ENCODE measurements around the gene SPSB3. TPM values are rescaled to one million over a fixed set of nuclear protein-coding genes. Genes with fewer than 3 reads are reported as not detected.

SPSB3 gene
- total and polyA plus RNA-seq, 5 donors from 2014 or later, result 61.1 to 85.2 (median 72.3) TPM

DNA sequence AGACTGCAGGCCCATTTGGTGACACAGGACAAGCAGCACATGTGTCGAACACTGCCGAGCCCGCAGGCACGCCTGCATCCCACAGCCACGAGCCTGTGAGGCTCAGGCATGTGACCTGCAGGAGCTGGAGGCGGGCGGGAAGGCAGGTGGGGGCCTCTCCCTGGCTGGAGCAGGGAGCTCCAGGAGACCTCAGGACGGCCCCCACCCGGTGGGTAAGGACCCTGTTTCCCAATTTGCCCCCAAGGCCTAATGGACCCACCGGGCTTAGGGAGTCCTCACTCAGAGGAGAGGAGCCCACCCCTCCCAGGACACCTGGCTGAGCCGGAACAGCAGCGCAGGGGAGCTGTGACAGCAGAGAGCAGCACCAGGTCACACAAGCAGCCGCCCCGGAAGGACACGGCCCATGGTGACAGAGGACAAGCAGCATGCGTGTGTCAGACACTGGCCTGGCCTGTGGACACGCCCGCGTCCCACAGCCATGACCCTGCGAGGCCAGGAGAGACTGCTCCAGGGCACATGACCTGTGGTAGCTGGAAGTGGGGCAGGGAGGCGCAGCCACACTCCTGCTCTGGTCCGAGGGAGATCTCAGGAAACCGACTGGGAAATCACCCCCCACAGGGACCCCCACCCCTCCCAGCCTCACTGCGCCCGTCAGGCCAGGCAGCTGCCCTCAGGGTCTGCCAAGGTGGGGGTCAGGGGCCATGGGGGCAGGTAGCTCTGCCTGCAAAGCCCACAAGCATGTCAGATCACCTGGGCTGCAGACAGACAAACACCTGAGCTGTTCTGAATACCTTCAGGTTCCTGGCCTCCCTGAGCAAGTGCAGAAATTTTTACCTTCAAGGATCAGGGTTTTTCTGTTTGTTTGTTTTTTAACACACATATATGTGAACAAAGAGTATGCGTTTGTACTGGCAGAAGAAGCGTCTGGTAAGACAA lies 2.4 kb downstream of the SPSB3 start:
- peaks cover 38% of the 10 kb centered on the region for H3K4me1 ChIP-seq (ENCODE audit: control insufficient read depth, insufficient read depth, low read length, poor library complexity, severe bottlenecking)
- H3K9me3 Mint-ChIP-seq, result no peaks in the 10 kb centered on the region
- H3K4me3 ChIP-seq (ENCODE audit: low read depth, low read length), result no peak overlapping the region
- no peaks in the 10 kb centered on the region for H3K27me3 Mint-ChIP-seq
- peak overlapping the region; percentile 7 to 96 (median 66) for H3K4me3 Mint-ChIP-seq
- H3K36me3 Mint-ChIP-seq, result no peaks in the 10 kb centered on the region
- ATAC-seq (ENCODE audit: low read depth in 2 of 2) (no peak), DNase-seq (no peak)
- no peak overlapping the region for H3K27ac Mint-ChIP-seq
- no peaks in the 10 kb centered on the region for H3K9me3 ChIP-seq (ENCODE audit: control insufficient read depth in 2 of 2, low read length in 2 of 2)
- no peaks in the 10 kb centered on the region for H3K27me3 ChIP-seq (ENCODE audit: control insufficient read depth, insufficient read depth, low read length)
- H3K4me1 Mint-ChIP-seq, result peaks cover 0 to 32% (median 6%) of the 10 kb centered on the region in 4 donors
- H3K27ac ChIP-seq (ENCODE audit: insufficient read depth, low read length, poor library complexity, severe bottlenecking), result no peak overlapping the region
- H3K36me3 ChIP-seq (ENCODE audit: control insufficient read depth, insufficient read depth, low read length), result peaks cover 19% of the 10 kb centered on the region

DNA sequence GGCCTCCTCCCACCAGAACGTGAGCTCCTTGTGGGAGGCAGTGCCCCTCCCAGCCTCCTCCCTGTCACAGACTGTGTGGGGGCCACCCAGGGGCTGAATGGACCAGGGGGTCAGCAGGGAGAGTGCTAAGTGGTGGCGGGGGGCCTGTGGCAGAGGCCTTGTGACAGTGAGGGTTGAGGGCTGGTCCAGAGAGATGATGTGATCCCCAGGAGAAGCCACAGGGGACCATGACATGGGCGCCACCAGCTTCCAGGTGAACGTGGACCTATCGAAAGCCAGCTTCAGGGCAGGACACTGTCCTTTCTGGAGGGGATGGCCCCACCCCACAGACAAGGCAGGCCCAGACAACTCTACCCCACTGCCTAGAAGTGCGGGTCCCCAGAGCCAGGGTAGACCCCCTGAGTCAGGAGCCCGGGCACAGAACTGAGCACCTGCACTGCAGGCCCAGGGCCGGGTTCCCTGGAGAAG lies 3.1 kb downstream of the SPSB3 start:
- DNase-seq, result no peak
- no peaks in the 10 kb centered on the region for H3K36me3 Mint-ChIP-seq
- peaks cover 0 to 31% (median 5%) of the 10 kb centered on the region in 4 donors for H3K4me1 Mint-ChIP-seq
- Histone ChIP-seq H3K4me3 (ENCODE audit: low read depth, low read length) (no peak overlapping the region), H3K36me3 (ENCODE audit: control insufficient read depth, insufficient read depth, low read length) (peaks cover 19% of the 10 kb centered on the region), H3K4me1 (ENCODE audit: control insufficient read depth, insufficient read depth, low read length, poor library complexity, severe bottlenecking) (peaks cover 38% of the 10 kb centered on the region), H3K27me3 (ENCODE audit: control insufficient read depth, insufficient read depth, low read length) (no peaks in the 10 kb centered on the region), H3K27ac (ENCODE audit: insufficient read depth, low read length, poor library complexity, severe bottlenecking) (no peak overlapping the region), H3K9me3 (ENCODE audit: control insufficient read depth in 2 of 2, low read length in 2 of 2) (no peaks in the 10 kb centered on the region)
- H3K27me3 Mint-ChIP-seq, result no peaks in the 10 kb centered on the region
- ATAC-seq (ENCODE audit: low read depth in 2 of 2), result no peak
- no peaks in the 10 kb centered on the region for H3K9me3 Mint-ChIP-seq
- H3K4me3 Mint-ChIP-seq, result peak overlapping the region in 2 of 4 donors; percentile 48 to 64
- H3K27ac Mint-ChIP-seq, result no peak overlapping the region

DNA sequence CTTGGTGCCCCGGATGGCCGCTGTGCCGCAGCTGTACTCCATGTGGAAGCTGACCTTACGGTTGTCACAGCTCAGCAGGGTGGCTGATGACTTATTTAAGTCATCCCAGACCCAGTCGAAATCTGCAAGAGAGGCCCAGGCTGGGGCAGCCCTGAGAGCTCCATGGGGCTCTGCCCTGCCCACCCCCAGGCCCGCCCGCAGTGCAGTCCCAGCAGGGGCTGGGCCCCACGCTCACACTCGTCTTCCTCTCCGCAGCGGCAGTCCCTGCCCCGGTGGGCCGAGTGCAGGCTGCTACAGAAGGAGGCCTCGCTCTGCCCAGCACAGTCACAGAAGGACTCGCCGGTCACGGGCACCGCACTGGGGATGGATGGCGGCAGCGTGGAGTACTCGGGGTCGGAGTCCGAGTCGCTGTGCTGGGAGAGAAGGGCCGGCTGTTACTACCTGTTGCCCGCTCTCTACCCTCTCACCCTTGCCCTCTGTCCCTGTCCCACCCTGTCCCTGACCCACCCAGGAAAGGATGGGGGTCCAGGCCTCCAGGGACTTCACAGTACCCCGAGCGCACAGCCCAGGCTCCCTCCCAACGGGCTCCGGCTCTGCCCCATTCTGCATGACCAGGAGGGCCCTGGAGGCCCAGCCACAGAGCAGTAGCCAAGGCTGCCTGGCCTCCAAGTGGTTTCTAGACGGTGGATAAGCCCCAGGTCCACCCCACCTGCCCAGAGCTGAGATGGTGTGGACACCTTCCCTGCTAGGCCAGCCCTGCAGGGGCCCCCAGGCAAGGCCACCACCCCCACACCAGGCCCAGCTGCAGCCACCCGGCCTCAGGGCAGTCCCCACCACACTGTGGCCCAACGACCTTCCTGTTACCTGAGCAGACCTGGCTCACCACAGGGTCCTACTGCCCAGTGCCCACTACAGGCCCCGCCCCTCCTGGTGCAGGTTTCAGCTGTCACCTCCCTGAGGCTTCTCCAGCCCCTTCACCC lies 3.9 kb downstream of the SPSB3 start:
- no peak overlapping the region for H3K27ac ChIP-seq (ENCODE audit: insufficient read depth, low read length, poor library complexity, severe bottlenecking)
- H3K4me1 Mint-ChIP-seq, result peaks cover 0 to 28% (median 4%) of the 10 kb centered on the region in 4 donors
- ATAC-seq (ENCODE audit: low read depth in 2 of 2), result no peak
- H3K4me3 ChIP-seq (ENCODE audit: low read depth, low read length), result no peak overlapping the region
- no peaks in the 10 kb centered on the region for H3K9me3 ChIP-seq (ENCODE audit: control insufficient read depth in 2 of 2, low read length in 2 of 2)
- H3K36me3 Mint-ChIP-seq, result no peaks in the 10 kb centered on the region
- no peaks in the 10 kb centered on the region for H3K27me3 ChIP-seq (ENCODE audit: control insufficient read depth, insufficient read depth, low read length)
- no peak for DNase-seq
- H3K27me3 Mint-ChIP-seq, result no peaks in the 10 kb centered on the region
- H3K9me3 Mint-ChIP-seq, result no peaks in the 10 kb centered on the region
- H3K4me3 Mint-ChIP-seq, result peak overlapping the region in 1 of 4 donors; percentile 64
- peaks cover 19% of the 10 kb centered on the region for H3K36me3 ChIP-seq (ENCODE audit: control insufficient read depth, insufficient read depth, low read length)
- H3K27ac Mint-ChIP-seq, result no peak overlapping the region
- H3K4me1 ChIP-seq (ENCODE audit: control insufficient read depth, insufficient read depth, low read length, poor library complexity, severe bottlenecking), result peaks cover 38% of the 10 kb centered on the region

DNA sequence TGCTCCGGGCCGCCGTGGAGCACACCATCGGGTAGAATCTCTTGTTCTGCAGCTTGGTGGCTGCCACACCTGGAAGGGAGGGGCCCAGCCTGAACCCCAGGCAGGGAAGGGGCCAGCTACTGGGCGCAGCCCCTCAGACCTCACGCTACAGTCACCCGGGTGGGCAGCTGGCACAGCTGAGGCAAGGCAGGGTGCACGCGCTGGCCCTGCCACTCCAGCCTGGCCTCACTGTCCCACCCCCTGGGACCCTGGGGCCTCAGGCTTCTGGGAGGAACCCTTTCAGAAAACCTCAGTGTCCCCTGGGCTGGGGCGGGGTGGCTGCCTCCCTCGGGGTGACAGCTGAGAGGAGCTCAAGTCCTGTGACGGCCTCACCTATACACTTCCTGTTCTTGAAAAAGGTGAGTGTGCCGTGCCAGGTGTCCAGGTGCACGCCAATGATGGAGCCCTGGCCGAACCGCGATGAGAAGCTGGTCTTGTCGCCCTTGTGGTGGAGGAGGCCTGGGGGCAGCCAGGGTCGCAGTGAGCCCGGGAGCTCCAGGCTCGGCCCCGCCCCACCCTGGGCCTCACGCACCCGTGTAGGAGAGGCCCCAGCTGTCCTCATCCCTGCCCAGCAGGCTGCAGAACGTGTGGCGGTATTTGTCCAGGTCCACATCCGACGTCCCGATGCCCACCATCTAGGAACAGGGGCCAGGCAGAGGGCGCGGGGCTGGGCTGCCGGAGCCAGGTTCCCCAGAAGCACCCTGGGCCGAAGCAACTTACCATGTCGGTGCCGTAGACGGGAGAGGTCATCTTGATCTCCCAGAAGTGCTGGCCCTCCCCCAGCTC lies 4.8 kb downstream of the SPSB3 start:
- H3K36me3 Mint-ChIP-seq, result no peaks in the 10 kb centered on the region
- Histone ChIP-seq H3K36me3 (ENCODE audit: control insufficient read depth, insufficient read depth, low read length) (peaks cover 19% of the 10 kb centered on the region), H3K4me3 (ENCODE audit: low read depth, low read length) (no peak overlapping the region), H3K4me1 (ENCODE audit: control insufficient read depth, insufficient read depth, low read length, poor library complexity, severe bottlenecking) (peaks cover 34% of the 10 kb centered on the region), H3K9me3 (ENCODE audit: control insufficient read depth in 2 of 2, low read length in 2 of 2) (no peaks in the 10 kb centered on the region), H3K27ac (ENCODE audit: insufficient read depth, low read length, poor library complexity, severe bottlenecking) (no peak overlapping the region), H3K27me3 (ENCODE audit: control insufficient read depth, insufficient read depth, low read length) (no peaks in the 10 kb centered on the region)
- no peak for DNase-seq
- H3K4me1 Mint-ChIP-seq, result peaks cover 0 to 21% (median under 1%) of the 10 kb centered on the region in 4 donors
- no peak overlapping the region for H3K4me3 Mint-ChIP-seq
- H3K27ac Mint-ChIP-seq, result no peak overlapping the region
- no peaks in the 10 kb centered on the region for H3K9me3 Mint-ChIP-seq
- no peaks in the 10 kb centered on the region for H3K27me3 Mint-ChIP-seq
- no peak for ATAC-seq (ENCODE audit: low read depth in 2 of 2)

DNA sequence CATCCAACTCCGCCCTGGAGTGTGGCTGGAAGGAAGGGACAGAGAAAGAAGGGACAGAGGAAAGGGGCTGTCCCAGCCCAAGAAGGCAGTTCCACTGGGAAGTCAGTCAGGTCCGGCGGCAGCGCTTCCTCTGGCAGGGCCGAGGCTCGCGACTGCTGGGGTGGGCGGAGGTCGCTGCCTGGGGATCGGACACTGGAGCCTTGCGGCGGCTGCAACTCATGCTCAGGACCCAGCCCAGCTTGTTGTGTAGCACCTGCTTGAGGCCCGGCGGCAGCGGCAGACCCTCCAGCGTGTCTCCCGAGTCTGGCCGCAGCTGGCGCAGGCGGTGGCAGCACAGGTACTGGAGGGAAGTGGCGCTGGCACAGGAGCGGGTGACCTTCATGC lies 5.4 kb downstream of the SPSB3 start:
- H3K36me3 Mint-ChIP-seq, result no peaks in the 10 kb centered on the region
- Histone ChIP-seq H3K36me3 (ENCODE audit: control insufficient read depth, insufficient read depth, low read length) (peaks cover 19% of the 10 kb centered on the region), H3K4me3 (ENCODE audit: low read depth, low read length) (no peak overlapping the region), H3K9me3 (ENCODE audit: control insufficient read depth in 2 of 2, low read length in 2 of 2) (no peaks in the 10 kb centered on the region), H3K27me3 (ENCODE audit: control insufficient read depth, insufficient read depth, low read length) (no peaks in the 10 kb centered on the region), H3K4me1 (ENCODE audit: control insufficient read depth, insufficient read depth, low read length, poor library complexity, severe bottlenecking) (peaks cover 39% of the 10 kb centered on the region), H3K27ac (ENCODE audit: insufficient read depth, low read length, poor library complexity, severe bottlenecking) (no peak overlapping the region)
- no peaks in the 10 kb centered on the region for H3K9me3 Mint-ChIP-seq
- H3K4me3 Mint-ChIP-seq, result no peak overlapping the region
- ATAC-seq (ENCODE audit: low read depth in 2 of 2) (no peak), DNase-seq (no peak)
- no peak overlapping the region for H3K27ac Mint-ChIP-seq
- peaks cover 0 to 24% (median 2%) of the 10 kb centered on the region in 4 donors for H3K4me1 Mint-ChIP-seq
- no peaks in the 10 kb centered on the region for H3K27me3 Mint-ChIP-seq

DNA sequence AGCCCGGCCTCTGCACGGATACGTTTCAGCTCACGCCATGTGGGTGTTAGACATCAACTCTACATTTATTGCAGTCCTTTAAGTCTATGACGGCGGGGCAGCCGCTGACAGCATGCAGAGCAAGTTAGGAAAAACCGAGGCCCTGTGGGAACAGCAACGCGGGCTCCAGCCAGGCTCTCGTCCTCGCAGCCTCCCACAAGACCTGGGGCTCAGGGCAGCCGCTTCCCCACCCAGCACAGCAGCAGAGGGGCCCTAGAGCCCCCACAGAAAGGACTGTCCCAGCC lies 5.8 kb downstream of the SPSB3 start:
- Histone ChIP-seq H3K27me3 (ENCODE audit: control insufficient read depth, insufficient read depth, low read length) (no peaks in the 10 kb centered on the region), H3K36me3 (ENCODE audit: control insufficient read depth, insufficient read depth, low read length) (peaks cover 19% of the 10 kb centered on the region), H3K4me3 (ENCODE audit: low read depth, low read length) (no peak overlapping the region), H3K4me1 (ENCODE audit: control insufficient read depth, insufficient read depth, low read length, poor library complexity, severe bottlenecking) (peaks cover 38% of the 10 kb centered on the region), H3K9me3 (ENCODE audit: control insufficient read depth in 2 of 2, low read length in 2 of 2) (no peaks in the 10 kb centered on the region), H3K27ac (ENCODE audit: insufficient read depth, low read length, poor library complexity, severe bottlenecking) (no peak overlapping the region)
- H3K4me1 Mint-ChIP-seq, result peaks cover 0 to 24% (median 1%) of the 10 kb centered on the region in 4 donors
- DNase-seq (no peak), ATAC-seq (ENCODE audit: low read depth in 2 of 2) (no peak)
- no peak overlapping the region for H3K27ac Mint-ChIP-seq
- H3K4me3 Mint-ChIP-seq, result no peak overlapping the region
- H3K9me3 Mint-ChIP-seq, result no peaks in the 10 kb centered on the region
- H3K27me3 Mint-ChIP-seq, result no peaks in the 10 kb centered on the region
- no peaks in the 10 kb centered on the region for H3K36me3 Mint-ChIP-seq

All from CD4-positive, CD25-positive, alpha-beta regulatory T cell (primary cell).